ENCODE data around the gene CCDC102B.

DNA sequence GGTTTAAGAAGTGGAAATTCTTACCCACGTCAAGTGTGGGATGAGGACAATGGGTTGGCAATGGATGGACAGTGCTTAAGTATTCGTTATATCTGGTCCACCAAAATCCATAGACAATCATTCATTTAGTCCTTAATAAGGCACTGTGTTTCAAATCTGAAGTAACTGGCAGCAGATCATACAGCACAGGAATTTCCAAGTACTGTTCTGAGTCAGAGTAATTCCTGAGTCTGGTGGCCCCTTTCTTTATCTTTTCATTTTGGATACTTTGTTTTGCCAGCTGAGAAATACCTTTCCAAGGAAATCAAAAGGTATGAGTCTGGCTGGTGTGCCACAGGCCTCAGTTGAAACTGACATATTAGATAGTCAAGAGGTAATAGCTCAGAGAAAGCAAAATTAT, 31.4 kb upstream of the CCDC102B start:
- TF ChIP-seq, protein P1, sequence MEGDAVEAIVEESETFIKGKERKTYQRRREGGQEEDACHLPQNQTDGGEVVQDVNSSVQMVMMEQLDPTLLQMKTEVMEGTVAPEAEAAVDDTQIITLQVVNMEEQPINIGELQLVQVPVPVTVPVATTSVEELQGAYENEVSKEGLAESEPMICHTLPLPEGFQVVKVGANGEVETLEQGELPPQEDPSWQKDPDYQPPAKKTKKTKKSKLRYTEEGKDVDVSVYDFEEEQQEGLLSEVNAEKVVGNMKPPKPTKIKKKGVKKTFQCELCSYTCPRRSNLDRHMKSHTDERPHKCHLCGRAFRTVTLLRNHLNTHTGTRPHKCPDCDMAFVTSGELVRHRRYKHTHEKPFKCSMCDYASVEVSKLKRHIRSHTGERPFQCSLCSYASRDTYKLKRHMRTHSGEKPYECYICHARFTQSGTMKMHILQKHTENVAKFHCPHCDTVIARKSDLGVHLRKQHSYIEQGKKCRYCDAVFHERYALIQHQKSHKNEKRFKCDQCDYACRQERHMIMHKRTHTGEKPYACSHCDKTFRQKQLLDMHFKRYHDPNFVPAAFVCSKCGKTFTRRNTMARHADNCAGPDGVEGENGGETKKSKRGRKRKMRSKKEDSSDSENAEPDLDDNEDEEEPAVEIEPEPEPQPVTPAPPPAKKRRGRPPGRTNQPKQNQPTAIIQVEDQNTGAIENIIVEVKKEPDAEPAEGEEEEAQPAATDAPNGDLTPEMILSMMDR (IDR thresholded peaks at IDR 0.05) = no peak
- no peak for TF ChIP-seq POLR2A (IDR thresholded peaks at IDR 0.05)
